C4-2B (cell line): ENCODE measurements around the gene CNTNAP5.

ENCODE experiments used
- CTCF ChIP-seq: fragments of 450-650 bp; conservative IDR thresholded peaks from 2 replicates; pipeline ENCODE4 v1.5.1; 2017; ENCODE audit warnings: mild to moderate bottlenecking
- ZFX ChIP-seq: fragments of 450-650 bp; IDR thresholded peaks from 2 replicates; pipeline ENCODE4 v1.6.1; 2017

GRCh38 chr2:124563426-124563825 is 538.3 kb downstream of the CNTNAP5 start:
- TF ChIP-seq CTCF (no peak), ZFX (no peak)
